ENCODE measurements around the gene JADE2. TPM values are rescaled to one million over a fixed set of nuclear protein-coding genes. Genes with fewer than 3 reads are reported as not detected.

Gene JADE2
- polyA plus RNA-seq, 2 of the 4 experiments (the other 2 are of a cell fraction), result 24.0 to 27.1 TPM

- CTCF ChIA-PET, result interaction anchor here (0.6 to 2.6 kb wide), 3 partner anchors 11 to 110 kb away, joined by 3 to 22 read pairs (median 11); partner anchors contain the start of gene CDKN2AIPNL
- POLR2A ChIA-PET, result no interaction called here
- no peaks in the 10 kb centered on the region for H3K9me3 ChIP-seq
- no peak for ATAC-seq
- peaks cover 15% of the 10 kb centered on the region for H3K4me1 ChIP-seq
- no peak overlapping the region for H3K27ac ChIP-seq
- no peak overlapping the region for H3K4me2 ChIP-seq
- WGBS (ENCODE audit: missing lambda C conversion rate), result 84% methylated on average over 3 of the region's 3 CpGs
- DNase-seq (ENCODE audit: low read depth in 1 of 2, low spot score in 1 of 2), result no peak
- no peak for TF ChIP-seq HOXB5 (CRISPR knock-in tag; IDR thresholded peaks at IDR 0.05)
- no peak for TF ChIP-seq CBX8 (IDR thresholded peaks at IDR 0.05)
- no peak for TF ChIP-seq MAFK (IDR thresholded peaks at IDR 0.05; ENCODE audit: partially characterized antibody)
- TF ChIP-seq HDAC2 (IDR thresholded peaks at IDR 0.05), result no peak
- TF ChIP-seq RNF2 (IDR thresholded peaks at IDR 0.05; ENCODE audit: borderline replicate concordance, low read depth), result no peak
- TF ChIP-seq RAD21 (conservative IDR thresholded peaks at IDR 0.05 in 1 of 2, IDR thresholded peaks at IDR 0.05 in 1 of 2), result no peak
- no peak for FAIRE-seq
- H3K4me3 ChIP-seq, result no peak overlapping the region
Observed at GRCh38 chr5:134521841-134522240, 3.6 kb upstream of the JADE2 start.

DNA sequence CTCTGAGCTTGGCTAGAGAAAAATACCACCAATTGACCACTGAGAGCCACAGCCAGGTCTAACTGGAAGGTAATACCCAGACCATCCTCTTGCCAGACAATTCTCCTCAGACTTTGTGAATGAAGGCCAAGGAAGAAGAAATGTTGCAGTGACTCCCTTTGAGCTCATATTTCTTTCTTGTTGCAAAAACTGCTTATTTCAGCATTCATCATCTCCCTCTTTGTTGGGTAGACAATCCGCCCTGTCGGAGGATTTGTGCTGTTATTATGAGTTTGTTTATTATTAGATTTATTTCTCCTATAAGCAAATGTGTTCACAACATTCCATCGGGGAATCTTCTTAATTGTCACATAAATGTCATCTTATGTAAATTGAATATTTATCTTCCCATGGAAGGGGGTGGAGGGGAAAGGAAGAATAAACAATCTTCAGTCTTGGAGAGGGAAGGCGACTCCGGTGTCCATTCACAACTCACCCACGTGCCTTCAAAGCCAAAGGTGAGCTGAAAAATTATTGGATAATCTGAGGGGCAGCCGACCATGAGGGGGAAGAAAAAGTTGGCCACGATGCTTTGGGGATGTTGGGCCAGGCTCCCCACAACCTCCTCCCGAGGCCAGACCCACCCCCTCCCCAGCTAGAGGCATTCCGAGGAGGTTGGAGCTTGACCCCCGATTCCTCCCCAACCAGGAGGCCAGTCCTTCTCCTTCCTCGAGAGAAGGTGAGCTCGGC is 1.8 kb upstream of the JADE2 start:
- peak overlapping the region; percentile 97 for H3K4me2 ChIP-seq
- peak overlapping the region; percentile 82 for H3K4me3 ChIP-seq
- WGBS (ENCODE audit: missing lambda C conversion rate), result 23% methylated on average over 10 of the region's 13 CpGs
- H3K9me3 ChIP-seq, result no peaks in the 10 kb centered on the region
- FAIRE-seq (no peak), DNase-seq (ENCODE audit: low read depth in 1 of 2, low spot score in 1 of 2) (no peak), ATAC-seq (no peak)
- POLR2A ChIA-PET, result interaction anchor here (0.6 to 5.8 kb wide), 13 partner anchors 10 to 381 kb away, joined by 3 to 77 read pairs (median 9); partner anchors contain the start of genes CDKN2AIPNL, SKP1 and UBE2B
- peaks cover 25% of the 10 kb centered on the region for H3K4me1 ChIP-seq
- peak overlapping the region; percentile 99 to 100 for H3K27ac ChIP-seq
- CTCF ChIA-PET, result interaction anchor here (0.7 to 13.2 kb wide), 11 partner anchors 9 to 220 kb away, joined by 3 to 149 read pairs (median 5); partner anchors contain the start of gene CDKN2AIPNL
- TF ChIP-seq ATOH8 (CRISPR knock-in tag; IDR thresholded peaks at IDR 0.05; ENCODE audit: low read depth) (0 out of 2 replicates have a peak, but pooled peaks have one; percentile 38), ZNF302 (CRISPR knock-in tag; IDR thresholded peaks at IDR 0.05) (no peak), BCL3 (IDR thresholded peaks at IDR 0.05) (no peak), MAFK (IDR thresholded peaks at IDR 0.05; ENCODE audit: partially characterized antibody) (peak; percentile 86), E2F6 (IDR thresholded peaks at IDR 0.05; ENCODE audit: borderline replicate concordance, low read depth) (no peak), RAD21 (conservative IDR thresholded peaks at IDR 0.05 in 1 of 2, IDR thresholded peaks at IDR 0.05 in 1 of 2) (no peak), REST (IDR thresholded peaks at IDR 0.05) (no peak), USF2 (IDR thresholded peaks at IDR 0.05) (no peak), ZSCAN20 (CRISPR knock-in tag; IDR thresholded peaks at IDR 0.05) (no peak), HOXA7 (CRISPR knock-in tag; IDR thresholded peaks at IDR 0.05) (0 out of 2 replicates have a peak, but pooled peaks have one; percentile 16), MAZ (IDR thresholded peaks at IDR 0.05; ENCODE audit: borderline replicate concordance, low read depth, low read length) (no peak), NR3C1 (IDR thresholded peaks at IDR 0.05) (no peak), HOXB5 (CRISPR knock-in tag; IDR thresholded peaks at IDR 0.05) (no peak), MAX (IDR thresholded peaks at IDR 0.05) (no peak), SMC3 (IDR thresholded peaks at IDR 0.05) (no peak), HDAC2 (IDR thresholded peaks at IDR 0.05) (no peak), RNF2 (IDR thresholded peaks at IDR 0.05; ENCODE audit: borderline replicate concordance, low read depth) (no peak), CBX2 (IDR thresholded peaks at IDR 0.05; ENCODE audit: borderline replicate concordance, low read depth) (no peak), PBX3 (IDR thresholded peaks at IDR 0.05) (no peak), FOSB (CRISPR knock-in tag; IDR thresholded peaks at IDR 0.05) (peak; percentile 48; the same call in 1 of the 2 replicates)
- TF ChIP-seq, protein P1, sequence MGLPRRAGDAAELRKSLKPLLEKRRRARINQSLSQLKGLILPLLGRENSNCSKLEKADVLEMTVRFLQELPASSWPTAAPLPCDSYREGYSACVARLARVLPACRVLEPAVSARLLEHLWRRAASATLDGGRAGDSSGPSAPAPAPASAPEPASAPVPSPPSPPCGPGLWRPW (IDR thresholded peaks at IDR 0.05), result no peak
- TF ChIP-seq, protein P2, sequence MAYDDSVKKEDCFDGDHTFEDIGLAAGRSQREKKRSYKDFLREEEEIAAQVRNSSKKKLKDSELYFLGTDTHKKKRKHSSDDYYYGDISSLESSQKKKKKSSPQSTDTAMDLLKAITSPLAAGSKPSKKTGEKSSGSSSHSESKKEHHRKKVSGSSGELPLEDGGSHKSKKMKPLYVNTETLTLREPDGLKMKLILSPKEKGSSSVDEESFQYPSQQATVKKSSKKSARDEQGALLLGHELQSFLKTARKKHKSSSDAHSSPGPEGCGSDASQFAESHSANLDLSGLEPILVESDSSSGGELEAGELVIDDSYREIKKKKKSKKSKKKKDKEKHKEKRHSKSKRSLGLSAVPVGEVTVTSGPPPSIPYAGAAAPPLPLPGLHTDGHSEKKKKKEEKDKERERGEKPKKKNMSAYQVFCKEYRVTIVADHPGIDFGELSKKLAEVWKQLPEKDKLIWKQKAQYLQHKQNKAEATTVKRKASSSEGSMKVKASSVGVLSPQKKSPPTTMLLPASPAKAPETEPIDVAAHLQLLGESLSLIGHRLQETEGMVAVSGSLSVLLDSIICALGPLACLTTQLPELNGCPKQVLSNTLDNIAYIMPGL (CRISPR knock-in tag; IDR thresholded peaks at IDR 0.05; ENCODE audit: borderline replicate concordance), result no peak

Data from A549 (cell line).